Sigmoid colon (tissue), 7 donors: ENCODE data around the gene KLHDC8A. TPM values are rescaled to one million over a fixed set of nuclear protein-coding genes. Genes with fewer than 3 reads are reported as not detected.
A peak's percentile ranks its signal among the peaks of the same experiment; 100 is the strongest.

Experiments used
- DNase-seq: peaks from one replicate; pipeline ENCODE4 v3.0.0-alpha.2; 2019
- H3K27ac ChIP-seq, 4 donors: fragments of 200-600 bp; sonication (generic); one replicate each; pipeline ENCODE4 v1.5.1; 2016 to 2019; ENCODE audit warnings: mild to moderate bottlenecking in 1 of 4
- H3K27me3 ChIP-seq, 3 donors: fragments of 200-600 bp; sonication (generic); one replicate each; pipeline ENCODE4 v1.5.1; 2019; ENCODE audit warnings: mild to moderate bottlenecking in 1 of 3
- H3K36me3 ChIP-seq, 4 donors: fragments of 200-600 bp; sonication (generic); one replicate each; pipeline ENCODE4 v1.5.1; 2016 to 2019
- H3K4me1 ChIP-seq, 4 donors: fragments of 200-600 bp; sonication (generic); one replicate each; pipeline ENCODE4 v1.5.1; 2017 to 2019
- H3K4me3 ChIP-seq, 4 donors: fragments of 200-600 bp; sonication (generic); one replicate each; pipeline ENCODE4 v1.5.1; 2017 to 2019; ENCODE audit warnings: mild to moderate bottlenecking in 2 of 4, moderate library complexity in 1 of 4
- H3K9me3 ChIP-seq, 4 donors: fragments of 200-600 bp in 3 of 4; sonication (generic) in 3 of 4; one replicate each; pipeline versions ENCODE4 v1.5.1 to v1.6.1; 2013 to 2019
- EP300 ChIP-seq, 4 donors: sonication (generic); formaldehyde crosslinking; IDR thresholded peaks; one replicate each; pipeline ENCODE4 v1.6.1; 2017; ENCODE audit warnings: antibody characterized with exemption in 4 of 4
- POLR2A ChIP-seq, 2 donors: fragments of 450-650 bp; IDR thresholded peaks; one replicate each; pipeline ENCODE4 v1.6.1; 2016; ENCODE audit warnings: antibody characterized with exemption in 2 of 2, mild to moderate bottlenecking in 2 of 2, moderate library complexity in 2 of 2
- POLR2AphosphoS5 ChIP-seq, 4 donors: sonication (generic); formaldehyde crosslinking; IDR thresholded peaks; one replicate each; pipeline ENCODE4 v1.6.1; 2017; ENCODE audit warnings: antibody characterized with exemption in 4 of 4
- WGBS, 2 donors: extraction: QIAGEN DNeasy Blood & Tissue Kit; methylation state at CpG; one replicate each; pipeline ENCODE4 v1.1.7; 2013; 5-methylcytosine and 5-hydroxymethylcytosine counted together
- intact Hi-C: fragments of 100-400 bp; cut with DNase I; formaldehyde crosslinking; loops from one replicate; pipeline ENCODE4 v1.15.1; 2023
- polyA plus RNA-seq, 3 donors: library from polyadenylated mRNA; stranded (reverse); fragments of 200-250 nt; gene quantifications; one replicate each; pipeline ENCODE4 v1.2.3, GENCODE V29; 2013
- total RNA-seq, 4 donors: library from RNA; depleted of rRNA; stranded (reverse); fragments of >200 nt; gene quantifications; one replicate each; pipeline ENCODE4 v1.1.0, GENCODE V29; 2016
- TF ChIP-seq, protein P1 (sequence below), 4 experiments: fragments of 450-650 bp in 3 of 4; fragments of 200-600 bp in 1 of 4; IDR thresholded peaks; one replicate each; pipeline ENCODE4 v1.5.1; 2016 to 2019; ENCODE audit warnings: antibody characterized with exemption in 4 of 4, mild to moderate bottlenecking in 3 of 4, moderate library complexity in 2 of 4
- donor health status: healthy with polysubstance abuse.
- donor health status: Bipolar disorder and iron deficiency.
- donor health status: healthy.

Gene KLHDC8A
- total and polyA plus RNA-seq, 7 donors, result 0.69 to 1.7 (median 1.3) TPM; not detected in 1

DNA sequence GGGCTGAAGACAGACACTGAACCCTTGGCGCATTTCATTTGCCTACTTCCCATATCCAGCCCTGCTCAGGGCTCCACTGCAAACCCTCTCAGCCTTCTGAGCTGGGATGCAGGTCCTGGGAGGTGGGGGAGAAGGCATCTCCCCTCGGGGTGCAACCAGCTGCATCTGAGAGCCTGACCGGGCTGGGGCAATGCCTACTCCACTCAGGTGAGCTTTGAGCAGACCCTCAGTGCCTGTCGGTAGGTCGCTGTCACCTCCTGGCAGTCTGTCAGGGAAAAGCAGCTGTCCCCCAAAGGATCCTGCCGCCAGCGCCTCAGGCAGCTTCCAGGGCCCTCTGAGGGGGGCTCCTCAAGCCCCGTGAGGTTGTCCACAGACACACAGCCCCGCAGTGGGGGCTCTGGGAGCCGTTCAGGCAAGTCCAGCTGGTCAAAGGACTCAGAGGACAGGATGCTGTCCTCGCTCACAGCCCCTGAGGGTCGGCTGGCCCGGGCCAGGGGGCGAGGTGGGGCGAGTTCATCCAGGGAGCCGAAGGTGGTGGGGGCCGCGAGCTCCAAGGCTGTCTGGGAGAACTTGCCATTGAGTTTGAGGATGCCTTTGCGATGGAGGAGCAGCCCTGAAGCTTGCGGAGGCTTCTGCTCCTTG, 53.4 kb downstream of the KLHDC8A start:
- Histone ChIP-seq H3K4me3 (no peak overlapping the region), H3K36me3 (peaks cover 0 to 40% (median 5%) of the 10 kb centered on the region in 4 donors), H3K27ac (no peak overlapping the region), H3K27me3 (no peaks in the 10 kb centered on the region), H3K9me3 (no peaks in the 10 kb centered on the region), H3K4me1 (peaks cover 0 to 20% (median 13%) of the 10 kb centered on the region in 4 donors)
- TF ChIP-seq POLR2A (IDR thresholded peaks at IDR 0.05) (no peak), EP300 (IDR thresholded peaks at IDR 0.05) (no peak), POLR2AphosphoS5 (IDR thresholded peaks at IDR 0.05) (no peak)
- TF ChIP-seq, protein P1, sequence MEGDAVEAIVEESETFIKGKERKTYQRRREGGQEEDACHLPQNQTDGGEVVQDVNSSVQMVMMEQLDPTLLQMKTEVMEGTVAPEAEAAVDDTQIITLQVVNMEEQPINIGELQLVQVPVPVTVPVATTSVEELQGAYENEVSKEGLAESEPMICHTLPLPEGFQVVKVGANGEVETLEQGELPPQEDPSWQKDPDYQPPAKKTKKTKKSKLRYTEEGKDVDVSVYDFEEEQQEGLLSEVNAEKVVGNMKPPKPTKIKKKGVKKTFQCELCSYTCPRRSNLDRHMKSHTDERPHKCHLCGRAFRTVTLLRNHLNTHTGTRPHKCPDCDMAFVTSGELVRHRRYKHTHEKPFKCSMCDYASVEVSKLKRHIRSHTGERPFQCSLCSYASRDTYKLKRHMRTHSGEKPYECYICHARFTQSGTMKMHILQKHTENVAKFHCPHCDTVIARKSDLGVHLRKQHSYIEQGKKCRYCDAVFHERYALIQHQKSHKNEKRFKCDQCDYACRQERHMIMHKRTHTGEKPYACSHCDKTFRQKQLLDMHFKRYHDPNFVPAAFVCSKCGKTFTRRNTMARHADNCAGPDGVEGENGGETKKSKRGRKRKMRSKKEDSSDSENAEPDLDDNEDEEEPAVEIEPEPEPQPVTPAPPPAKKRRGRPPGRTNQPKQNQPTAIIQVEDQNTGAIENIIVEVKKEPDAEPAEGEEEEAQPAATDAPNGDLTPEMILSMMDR (IDR thresholded peaks at IDR 0.05), result no peak
- whole genome bisulfite sequencing, 2 donors, result 74 to 88% methylated on average over 20 of the region's 20 CpGs
- no peak for DNase-seq
- intact Hi-C loops, result no loop called here

DNA sequence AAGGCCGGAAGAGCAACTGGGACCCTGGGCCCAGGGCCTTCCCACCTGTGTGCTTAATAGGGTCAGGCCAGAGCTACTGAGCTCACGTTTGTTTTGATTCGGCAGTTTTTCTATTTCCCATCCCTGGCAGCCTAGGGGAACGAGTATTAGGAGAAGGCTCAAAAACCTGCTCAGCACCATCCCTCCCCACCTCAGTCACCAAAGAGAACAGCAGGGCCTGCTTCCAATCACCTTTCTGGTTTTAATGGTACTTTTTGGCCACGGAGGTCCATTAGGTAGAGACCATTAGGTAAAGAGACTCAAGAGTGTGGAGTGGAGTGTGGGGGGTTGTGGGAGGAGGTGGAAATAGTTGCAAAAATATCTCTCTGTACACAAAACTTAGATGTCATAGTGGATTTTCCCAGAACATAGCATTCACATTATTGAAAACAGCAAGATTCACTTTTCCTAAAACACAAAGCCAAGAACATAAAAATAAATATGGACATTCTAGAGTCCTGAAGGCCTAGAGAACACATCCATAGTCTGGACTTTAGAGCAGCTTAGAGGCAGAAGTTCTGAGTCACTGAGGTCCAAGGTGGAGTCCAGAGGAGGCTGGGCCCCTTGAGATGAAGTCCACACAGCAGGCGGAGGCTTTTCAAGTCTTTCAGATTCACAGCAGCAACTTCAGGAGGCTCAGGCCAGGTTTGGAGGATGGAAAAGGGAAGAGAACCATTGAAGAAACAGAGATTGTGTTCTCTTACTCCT, 54.7 kb downstream of the KLHDC8A start:
- no peaks in the 10 kb centered on the region for H3K9me3 ChIP-seq
- 47 to 76% methylated on average over 6 of the region's 6 CpGs for WGBS, 2 donors
- H3K4me3 ChIP-seq, result no peak overlapping the region
- DNase-seq, result no peak
- peaks cover 0 to 26% (median 5%) of the 10 kb centered on the region in 4 donors for H3K36me3 ChIP-seq
- peak overlapping the region in 3 of 4 donors; percentile 24 to 42 (median 35) for H3K27ac ChIP-seq
- intact Hi-C loops, result no loop called here
- TF ChIP-seq POLR2A (IDR thresholded peaks at IDR 0.05), result no peak
- no peak for TF ChIP-seq POLR2AphosphoS5 (IDR thresholded peaks at IDR 0.05)
- no peak for TF ChIP-seq EP300 (IDR thresholded peaks at IDR 0.05)
- TF ChIP-seq, protein P1 (IDR thresholded peaks at IDR 0.05), result no peak
- peaks cover 0 to 27% (median 13%) of the 10 kb centered on the region in 4 donors for H3K4me1 ChIP-seq
- H3K27me3 ChIP-seq, result no peaks in the 10 kb centered on the region

DNA sequence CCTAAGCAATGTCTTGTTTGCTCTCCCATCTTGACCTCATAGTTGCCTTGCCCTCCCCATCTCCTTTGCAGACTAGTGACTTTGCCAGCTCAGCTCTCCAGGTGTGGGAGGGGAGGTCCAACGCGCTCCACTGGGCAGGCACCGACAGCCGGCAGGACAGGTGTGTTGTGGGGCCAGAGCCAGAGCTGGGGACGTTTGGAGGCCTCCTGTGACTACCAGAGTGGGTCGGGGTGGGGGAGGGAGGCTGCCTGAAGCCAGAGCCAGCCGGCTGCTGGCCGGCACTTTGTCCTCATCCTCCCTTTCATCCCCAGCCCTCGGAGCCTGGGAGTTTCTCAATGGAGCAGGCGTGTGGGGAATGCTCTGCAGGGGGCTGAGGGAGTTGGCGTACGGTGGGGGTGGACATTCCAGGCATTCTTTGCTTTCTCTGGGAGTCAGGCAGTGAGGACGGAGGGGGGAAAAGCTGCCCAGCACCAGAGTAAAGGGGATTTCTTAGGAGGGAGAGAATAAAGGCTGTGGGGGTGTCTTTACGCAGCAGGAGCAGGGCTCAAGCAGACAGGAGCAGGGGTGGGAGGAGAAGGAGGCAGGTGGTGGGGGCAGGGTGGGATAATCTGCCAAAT, 55.4 kb downstream of the KLHDC8A start:
- intact Hi-C loops, result no loop called here
- Histone ChIP-seq H3K27me3 (no peaks in the 10 kb centered on the region), H3K4me3 (no peak overlapping the region), H3K27ac (peak overlapping the region in 2 of 4 donors; percentile 24 to 35), H3K36me3 (peaks cover 0 to 21% (median 5%) of the 10 kb centered on the region in 4 donors), H3K4me1 (peaks cover 0 to 27% (median 13%) of the 10 kb centered on the region in 4 donors), H3K9me3 (no peaks in the 10 kb centered on the region)
- TF ChIP-seq POLR2A (IDR thresholded peaks at IDR 0.05), result no peak
- TF ChIP-seq POLR2AphosphoS5 (IDR thresholded peaks at IDR 0.05), result no peak
- TF ChIP-seq, protein P1 (IDR thresholded peaks at IDR 0.05), result no peak
- no peak for TF ChIP-seq EP300 (IDR thresholded peaks at IDR 0.05)
- WGBS, 2 donors, result 23 to 45% methylated on average over 14 of the region's 14 CpGs
- no peak for DNase-seq

DNA sequence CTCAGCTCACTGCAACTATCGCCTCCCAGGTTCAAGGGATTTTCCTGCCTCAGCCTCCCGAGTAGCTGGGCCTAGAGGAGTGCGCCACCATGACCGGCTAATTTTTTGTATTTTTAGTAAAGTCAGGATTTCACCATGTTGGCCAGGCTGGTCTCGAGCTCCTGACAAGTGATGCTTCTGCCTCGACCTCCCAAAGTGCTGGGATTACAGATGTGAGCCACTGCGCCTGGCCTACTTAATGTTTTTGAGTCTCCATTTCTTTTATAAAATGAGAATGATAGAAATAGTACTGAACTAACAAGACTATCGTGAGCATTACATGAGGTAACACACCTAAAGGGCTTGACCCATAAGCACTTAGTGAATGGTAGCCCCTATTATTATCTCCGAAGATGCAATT, 56.6 kb downstream of the KLHDC8A start:
- intact Hi-C loops, result no loop called here
- TF ChIP-seq EP300 (IDR thresholded peaks at IDR 0.05), result no peak
- TF ChIP-seq, protein P1 (IDR thresholded peaks at IDR 0.05), result no peak
- no peak for TF ChIP-seq POLR2AphosphoS5 (IDR thresholded peaks at IDR 0.05)
- no peak for TF ChIP-seq POLR2A (IDR thresholded peaks at IDR 0.05)
- H3K36me3 ChIP-seq, result peaks cover 0 to 18% (median 5%) of the 10 kb centered on the region in 4 donors
- 93 to 94% methylated on average over 9 of the region's 9 CpGs for WGBS, 2 donors
- DNase-seq, result no peak
- no peaks in the 10 kb centered on the region for H3K27me3 ChIP-seq
- H3K27ac ChIP-seq, result no peak overlapping the region
- H3K9me3 ChIP-seq, result no peaks in the 10 kb centered on the region
- H3K4me1 ChIP-seq, result peaks cover 0 to 27% (median 14%) of the 10 kb centered on the region in 4 donors
- H3K4me3 ChIP-seq, result no peak overlapping the region
